SH-SY5Y (cell line): ENCODE data around the gene MST1.

Experiments used
- GATA2 ChIP-seq: IDR thresholded peaks from 2 replicates; pipeline ENCODE4 v1.6.1; 2011; ENCODE audit warnings: mild to moderate bottlenecking, low read depth, low read length
- GATA3 ChIP-seq: IDR thresholded peaks from 2 replicates; pipeline ENCODE4 v1.6.1; 2011; ENCODE audit warnings: low read depth, mild to moderate bottlenecking, low read length, moderate library complexity

GRCh38 chr3:49649576-49649975, 39.7 kb downstream of the MST1 start:
- TF ChIP-seq GATA2: no peak
- no peak for TF ChIP-seq GATA3
